ENCODE results near the gene GLP1R.

The GLP1R gene

GRCh38 chr6:39037082-39037508, 11.5 kb upstream of the GLP1R start:
- no peak overlapping the region for H3K27ac ChIP-seq (ENCODE audit: low read depth, low read length)
- no peaks in the 10 kb centered on the region for H3K36me3 ChIP-seq (ENCODE audit: control insufficient read depth, low read length)
- H3K4me2 ChIP-seq (ENCODE audit: low read length), result no peak overlapping the region
- no peaks in the 10 kb centered on the region for H4K20me1 ChIP-seq (ENCODE audit: control insufficient read depth, insufficient read depth, low read depth, low read length)
- peaks cover 3% of the 10 kb centered on the region; the same call in 1 of the 2 replicates for H3K4me1 ChIP-seq (ENCODE audit: control insufficient read depth, low read length)
- H3K79me2 ChIP-seq (ENCODE audit: control insufficient read depth, low read length), result no peaks in the 10 kb centered on the region
- TF ChIP-seq CTCF (IDR thresholded peaks at IDR 0.05; ENCODE audit: low read depth, low read length, poor library complexity, severe bottlenecking) (no peak), EZH2phosphoT487 (IDR thresholded peaks at IDR 0.05; ENCODE audit: borderline replicate concordance, low read length) (no peak)
- no peaks in the 10 kb centered on the region for H3K9me2 ChIP-seq (replicated peaks; ENCODE audit: control insufficient read depth, low read length)
- H3K27me3 ChIP-seq (ENCODE audit: control insufficient read depth, low read length), result peaks cover 20% of the 10 kb centered on the region
- H3K9me3 ChIP-seq (ENCODE audit: control insufficient read depth, insufficient read depth, low read length), result no peaks in the 10 kb centered on the region
- no peak overlapping the region for H3K4me3 ChIP-seq (ENCODE audit: low read length)
- H3F3A ChIP-seq (ENCODE audit: control insufficient read depth, insufficient read depth), result no peaks in the 10 kb centered on the region

GRCh38 chr6:39037707-39038106, 10.9 kb upstream of the GLP1R start:
- no peak overlapping the region for H3K27ac ChIP-seq (ENCODE audit: low read depth, low read length)
- TF ChIP-seq EZH2phosphoT487 (IDR thresholded peaks at IDR 0.05; ENCODE audit: borderline replicate concordance, low read length), result no peak
- no peak for TF ChIP-seq CTCF (IDR thresholded peaks at IDR 0.05; ENCODE audit: low read depth, low read length, poor library complexity, severe bottlenecking)
- H3K4me3 ChIP-seq (ENCODE audit: low read length), result no peak overlapping the region
- H3K4me1 ChIP-seq (ENCODE audit: control insufficient read depth, low read length), result peaks cover 3% of the 10 kb centered on the region; the same call in 1 of the 2 replicates
- H3K4me2 ChIP-seq (ENCODE audit: low read length), result no peak overlapping the region
- no peaks in the 10 kb centered on the region for H3F3A ChIP-seq (ENCODE audit: control insufficient read depth, insufficient read depth)
- H4K20me1 ChIP-seq (ENCODE audit: control insufficient read depth, insufficient read depth, low read depth, low read length), result no peaks in the 10 kb centered on the region
- no peaks in the 10 kb centered on the region for H3K9me3 ChIP-seq (ENCODE audit: control insufficient read depth, insufficient read depth, low read length)
- peaks cover 19% of the 10 kb centered on the region for H3K27me3 ChIP-seq (ENCODE audit: control insufficient read depth, low read length)
- no peaks in the 10 kb centered on the region for H3K9me2 ChIP-seq (replicated peaks; ENCODE audit: control insufficient read depth, low read length)
- no peaks in the 10 kb centered on the region for H3K36me3 ChIP-seq (ENCODE audit: control insufficient read depth, low read length)
- no peaks in the 10 kb centered on the region for H3K79me2 ChIP-seq (ENCODE audit: control insufficient read depth, low read length)

DNA sequence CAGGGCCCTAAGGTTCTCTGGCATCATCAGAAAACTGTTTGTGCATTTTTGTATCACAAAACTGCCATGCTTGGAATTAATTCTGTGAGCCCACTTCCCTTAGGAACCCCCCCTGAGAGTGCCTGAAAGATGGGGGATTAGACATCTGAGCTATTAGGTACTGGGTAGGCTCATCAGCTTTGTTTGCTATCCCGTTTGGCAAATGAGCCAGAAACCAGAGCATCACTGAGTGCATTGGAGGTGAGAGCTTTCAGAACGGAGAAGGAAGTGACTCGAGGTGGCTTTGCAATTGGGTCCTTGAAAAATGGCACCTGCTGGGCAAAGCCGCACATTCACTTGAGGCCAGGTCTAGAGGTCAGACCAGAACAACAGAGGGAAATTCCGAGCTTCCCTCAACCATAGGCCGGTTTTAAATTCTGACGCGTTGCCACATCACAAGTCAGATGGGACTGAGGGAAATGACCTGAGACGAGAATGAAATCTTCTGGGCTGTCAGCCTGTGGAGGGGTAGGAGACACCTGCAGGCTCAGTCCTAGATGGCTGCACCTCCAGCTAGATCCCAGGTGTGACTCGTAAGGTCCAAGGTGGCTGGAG, 8.4 kb upstream of the GLP1R start:
- Histone ChIP-seq H3K4me1 (ENCODE audit: control insufficient read depth, low read length) (peaks cover 3% of the 10 kb centered on the region; the same call in 1 of the 2 replicates), H3K79me2 (ENCODE audit: control insufficient read depth, low read length) (no peaks in the 10 kb centered on the region), H3K4me3 (ENCODE audit: low read length) (no peak overlapping the region), H3K36me3 (ENCODE audit: control insufficient read depth, low read length) (no peaks in the 10 kb centered on the region), H3K9me3 (ENCODE audit: control insufficient read depth, insufficient read depth, low read length) (no peaks in the 10 kb centered on the region), H3K9me2 (replicated peaks; ENCODE audit: control insufficient read depth, low read length) (no peaks in the 10 kb centered on the region), H3K4me2 (ENCODE audit: low read length) (no peak overlapping the region), H3K27me3 (ENCODE audit: control insufficient read depth, low read length) (peaks cover 10% of the 10 kb centered on the region), H3F3A (ENCODE audit: control insufficient read depth, insufficient read depth) (no peaks in the 10 kb centered on the region), H3K27ac (ENCODE audit: low read depth, low read length) (no peak overlapping the region), H4K20me1 (ENCODE audit: control insufficient read depth, insufficient read depth, low read depth, low read length) (no peaks in the 10 kb centered on the region)
- TF ChIP-seq CTCF (IDR thresholded peaks at IDR 0.05; ENCODE audit: low read depth, low read length, poor library complexity, severe bottlenecking) (no peak), EZH2phosphoT487 (IDR thresholded peaks at IDR 0.05; ENCODE audit: borderline replicate concordance, low read length) (no peak)
